Common myeloid progenitor, CD34-positive (primary cell): ENCODE data around the gene PIP5K1C.

Experiments used
- CTCF ChIA-PET: fragments of 350-600 bp; sonication (Branson Sonifier 250); formaldehyde crosslinking; loops from one replicate; lab custom pipeline; 2021; ENCODE audit warnings: antibody characterized with exemption; lab: Charles Lee
- POLR2A ChIA-PET: fragments of 350-600 bp; sonication (Branson Sonifier 250); formaldehyde crosslinking; loops from one replicate; lab custom pipeline; 2021; ENCODE audit warnings: antibody characterized with exemption; lab: Charles Lee
- DNase-seq, 3 donors: peaks; one replicate each; pipeline versions ENCODE4 v3.0.0 to v3.0.0-alpha.2; 2013
- H3K27ac ChIP-seq, 2 experiments: 1 replicate in 1 of 2; 2 replicates in 1 of 2; pipeline ENCODE4 v1.7.0; 2013; ENCODE audit warnings: inconsistent platforms in 2 of 2, low read length in 2 of 2, mild to moderate bottlenecking in 2 of 2, low read depth in 1 of 2, moderate library complexity in 1 of 2; ENCODE audit not compliant: severe bottlenecking in 2 of 2, insufficient read depth in 1 of 2, poor library complexity in 1 of 2
- H3K27me3 ChIP-seq, 5 experiments: replicated peaks in 2 of 5; 1 replicate in 3 of 5; 2 replicates in 2 of 5; pipeline versions ENCODE4 v1.6.1 to v1.7.0; 2013; ENCODE audit warnings: low read length in 4 of 5, mild to moderate bottlenecking in 2 of 5, moderate library complexity in 2 of 5, inconsistent platforms in 1 of 5; ENCODE audit not compliant: insufficient read depth in 5 of 5, control insufficient read depth in 4 of 5
- H3K36me3 ChIP-seq, 4 experiments: 1 replicate in 2 of 4; 2 replicates in 2 of 4; pipeline versions ENCODE4 v1.6.1 to v1.7.0; 2013; ENCODE audit warnings: low read length in 3 of 4, control low read depth in 1 of 4, mild to moderate bottlenecking in 1 of 4; ENCODE audit not compliant: control insufficient read depth in 4 of 4, insufficient read depth in 4 of 4
- H3K4me1 ChIP-seq, 4 experiments: 1 replicate in 3 of 4; 2 replicates in 1 of 4; pipeline versions ENCODE4 v1.6.1 to v1.7.1; 2013; ENCODE audit warnings: low read length in 3 of 4, mild to moderate bottlenecking in 3 of 4, control low read depth in 1 of 4, inconsistent platforms in 1 of 4, moderate library complexity in 1 of 4; ENCODE audit not compliant: control insufficient read depth in 4 of 4, insufficient read depth in 4 of 4; ENCODE audit errors: control extremely low read depth in 1 of 4
- H3K4me3 ChIP-seq, 7 experiments: 1 replicate in 4 of 7; 2 replicates in 3 of 7; pipeline versions ENCODE4 v1.5.1 to v1.7.0; 2013; ENCODE audit warnings: mild to moderate bottlenecking in 7 of 7, low read length in 6 of 7, moderate library complexity in 6 of 7, inconsistent platforms in 2 of 7, low read depth in 2 of 7, control low read depth in 1 of 7; ENCODE audit not compliant: insufficient read depth in 4 of 7, control insufficient read depth in 1 of 7; ENCODE audit errors: extremely low read depth in 1 of 7
- H3K9me3 ChIP-seq, 5 experiments: 1 replicate in 4 of 5; 2 replicates in 1 of 5; pipeline versions ENCODE4 v1.6.1 to v1.7.1; 2013; ENCODE audit warnings: low read length in 4 of 5, mild to moderate bottlenecking in 2 of 5, inconsistent platforms in 1 of 5, low read depth in 1 of 5, moderate library complexity in 1 of 5; ENCODE audit not compliant: control insufficient read depth in 4 of 5, insufficient read depth in 2 of 5; ENCODE audit errors: control extremely low read depth in 1 of 5
- WGBS: methylation state at CpG from one replicate; pipeline ENCODE4 v1.1.5; 2013; ENCODE audit not compliant: insufficient coverage; 5-methylcytosine and 5-hydroxymethylcytosine counted together

The PIP5K1C gene

GRCh38 chr19:3613818-3614661 lies 86.2 kb downstream of the PIP5K1C start:
- Histone ChIP-seq H3K27me3 (no peaks in the 10 kb centered on the region), H3K27ac (no peak overlapping the region), H3K4me1 (peaks cover 0 to 35% (median 31%) of the 10 kb centered on the region in 4 experiments), H3K9me3 (no peaks in the 10 kb centered on the region), H3K36me3 (peaks cover 0 to 44% (median 23%) of the 10 kb centered on the region in 4 experiments), H3K4me3 (no peak overlapping the region)
- CTCF ChIA-PET, result interaction anchor here (0.6 kb wide), 1 partner anchor 28 kb away, joined by 3 read pairs; no protein-coding TSS in a partner anchor
- no peak for DNase-seq
- POLR2A ChIA-PET, result no interaction called here
- WGBS, result 94% methylated on average over 25 of the region's 39 CpGs

- Histone ChIP-seq H3K27ac (no peak overlapping the region), H3K9me3 (no peaks in the 10 kb centered on the region), H3K27me3 (no peaks in the 10 kb centered on the region), H3K36me3 (peaks cover 0 to 39% (median 21%) of the 10 kb centered on the region in 4 experiments), H3K4me3 (no peak overlapping the region), H3K4me1 (peaks cover 0 to 37% (median 33%) of the 10 kb centered on the region in 4 experiments)
- CTCF ChIA-PET, result interaction anchor here (0.6 to 0.7 kb wide), 2 partner anchors 9 to 27 kb away, joined by 3 read pairs; no protein-coding TSS in a partner anchor
- POLR2A ChIA-PET, result no interaction called here
- DNase-seq, result no peak
- 94% methylated on average over 63 of the region's 79 CpGs for WGBS
Observed at GRCh38 chr19:3612901-3613741, 87.1 kb downstream of the PIP5K1C start.

- Histone ChIP-seq H3K36me3 (peaks cover 0 to 39% (median 21%) of the 10 kb centered on the region in 4 experiments), H3K27me3 (no peaks in the 10 kb centered on the region), H3K27ac (no peak overlapping the region), H3K4me3 (no peak overlapping the region), H3K9me3 (no peaks in the 10 kb centered on the region), H3K4me1 (peaks cover 5 to 37% (median 33%) of the 10 kb centered on the region in 4 experiments)
- ChIA-PET POLR2A (no interaction called here), CTCF (no interaction called here)
- WGBS, result 97% methylated on average over 33 of the region's 33 CpGs
- no peak for DNase-seq
Observed at GRCh38 chr19:3612330-3612729, 87.9 kb downstream of the PIP5K1C start.

- CTCF ChIA-PET, result no interaction called here
- 94% methylated on average over 36 of the region's 36 CpGs for WGBS
- Histone ChIP-seq H3K27me3 (no peaks in the 10 kb centered on the region), H3K4me1 (peaks cover 5 to 37% (median 33%) of the 10 kb centered on the region in 4 experiments), H3K27ac (no peak overlapping the region), H3K4me3 (no peak overlapping the region), H3K9me3 (no peaks in the 10 kb centered on the region), H3K36me3 (peaks cover 0 to 39% (median 21%) of the 10 kb centered on the region in 4 experiments)
- DNase-seq, result peak in 2 of 3 donors; percentile 17 to 22
- POLR2A ChIA-PET, result no interaction called here
Observed at GRCh38 chr19:3611841-3612240, 88.4 kb downstream of the PIP5K1C start.

- Histone ChIP-seq H3K4me3 (no peak overlapping the region), H3K27me3 (no peaks in the 10 kb centered on the region), H3K4me1 (peaks cover 5 to 41% (median 39%) of the 10 kb centered on the region in 4 experiments), H3K27ac (no peak overlapping the region), H3K36me3 (peaks cover 0 to 38% (median 21%) of the 10 kb centered on the region in 4 experiments), H3K9me3 (no peaks in the 10 kb centered on the region)
- ChIA-PET POLR2A (no interaction called here), CTCF (no interaction called here)
- WGBS, result 90% methylated on average over 38 of the region's 41 CpGs
- DNase-seq, result no peak
Observed at GRCh38 chr19:3610745-3611717, 89.2 kb downstream of the PIP5K1C start.
